ENCODE data around the gene RUNX1. TPM values are rescaled to one million over a fixed set of nuclear protein-coding genes. Genes with fewer than 3 reads are reported as not detected.

RUNX1 gene
- polyA plus RNA-seq, 1 of the 3 experiments (the other 2 are of a cell fraction) = 17.1 TPM

DNA sequence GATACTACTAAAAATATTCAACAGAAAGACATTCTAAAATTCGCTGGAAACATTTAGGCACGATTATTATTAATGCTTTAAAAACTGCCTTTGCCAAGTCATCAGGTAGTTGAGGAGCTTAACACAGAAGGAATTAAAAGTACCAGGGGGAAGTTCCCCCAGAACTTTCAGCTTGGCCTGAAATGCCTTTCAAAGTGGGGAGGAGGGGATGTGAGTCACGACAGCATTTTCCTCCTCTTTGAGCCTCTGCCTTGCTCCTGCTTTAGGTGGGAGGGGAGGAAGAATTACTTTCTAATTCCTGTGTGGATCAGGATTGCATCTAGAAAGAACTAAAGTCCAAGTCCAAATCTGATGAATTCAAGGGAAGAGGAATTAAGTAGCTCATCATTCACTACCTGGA, 196.7 kb downstream of the RUNX1 start:
- Histone ChIP-seq H3F3A (replicated peaks; ENCODE audit: insufficient read depth) (peaks cover 14% of the 10 kb centered on the region), H2AFZ (ENCODE audit: low read depth) (no peak overlapping the region), H3K9me2 (no peaks in the 10 kb centered on the region), H3K36me3 (replicated peaks in 1 of 2; ENCODE audit: control insufficient read depth in 1 of 2, insufficient read depth in 2 of 2, low read length in 1 of 2) (peaks cover 47 to 73% of the 10 kb centered on the region in 2 experiments), H3K9ac (no peak overlapping the region), H3K79me2 (ENCODE audit: insufficient read depth) (peaks cover 89% of the 10 kb centered on the region; the same call in 1 of the 2 replicates), H3K27me3 (ENCODE audit: insufficient read depth) (no peaks in the 10 kb centered on the region), H3K27ac (ENCODE audit: low read depth in 2 of 2, low read length in 1 of 2) (no peak overlapping the region), H3K4me1 (ENCODE audit: control insufficient read depth in 1 of 2, insufficient read depth in 2 of 2, low read depth in 1 of 2, low read length in 1 of 2) (no peaks in the 10 kb centered on the region), H4K20me1 (ENCODE audit: insufficient read depth) (peaks cover 64% of the 10 kb centered on the region), H3K9me3 (no peaks in the 10 kb centered on the region), H3K4me3 (ENCODE audit: low read depth in 2 of 2, low read length in 1 of 2) (no peak overlapping the region), H3K4me2 (no peak overlapping the region)
- POLR2A ChIA-PET = no interaction called here
- no peak for DNase-seq
- CTCF ChIA-PET = interaction anchor here (1.4 kb wide), 1 partner anchor 12 kb away, joined by 3 read pairs; no protein-coding TSS in a partner anchor
- TF ChIP-seq, protein P1, sequence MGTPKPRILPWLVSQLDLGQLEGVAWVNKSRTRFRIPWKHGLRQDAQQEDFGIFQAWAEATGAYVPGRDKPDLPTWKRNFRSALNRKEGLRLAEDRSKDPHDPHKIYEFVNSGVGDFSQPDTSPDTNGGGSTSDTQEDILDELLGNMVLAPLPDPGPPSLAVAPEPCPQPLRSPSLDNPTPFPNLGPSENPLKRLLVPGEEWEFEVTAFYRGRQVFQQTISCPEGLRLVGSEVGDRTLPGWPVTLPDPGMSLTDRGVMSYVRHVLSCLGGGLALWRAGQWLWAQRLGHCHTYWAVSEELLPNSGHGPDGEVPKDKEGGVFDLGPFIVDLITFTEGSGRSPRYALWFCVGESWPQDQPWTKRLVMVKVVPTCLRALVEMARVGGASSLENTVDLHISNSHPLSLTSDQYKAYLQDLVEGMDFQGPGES (IDR thresholded peaks at IDR 0.05; ENCODE audit: low read depth, low read length) = no peak
- TF ChIP-seq EP300 (IDR thresholded peaks at IDR 0.05; ENCODE audit: borderline replicate concordance in 1 of 2, low read depth in 1 of 2, low read length in 1 of 2) = no peak
- WGBS (ENCODE audit: low lambda C conversion rate) = 60% methylated on average over 3 of the region's 3 CpGs

DNA sequence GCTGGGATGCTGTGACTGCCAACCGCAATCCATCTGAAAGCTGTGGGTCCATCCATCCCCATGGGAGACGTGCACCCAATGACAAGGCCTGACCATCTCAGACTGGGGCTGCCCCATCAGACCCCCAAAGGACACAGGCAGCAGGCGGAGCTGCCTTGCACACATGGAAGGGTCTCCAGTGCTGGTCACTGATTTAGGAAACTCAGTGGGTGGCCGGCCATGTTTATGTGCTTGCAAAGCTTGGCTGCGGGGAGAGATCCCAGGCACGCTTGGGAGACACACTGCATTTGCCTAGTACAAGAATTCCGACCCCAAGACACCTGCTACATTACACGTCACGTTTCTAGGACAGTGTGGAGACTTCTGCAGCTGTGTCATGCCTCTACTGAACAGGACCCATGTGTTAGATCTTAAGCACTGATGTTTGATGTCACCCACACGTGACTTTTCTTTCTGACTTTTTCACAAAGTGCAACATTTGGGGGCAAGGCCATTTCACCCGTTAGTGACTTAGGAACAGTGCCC, 198.9 kb downstream of the RUNX1 start:
- POLR2A ChIA-PET = no interaction called here
- CTCF ChIA-PET = no interaction called here

More for the DNA sequence above, 198.9 kb downstream of the RUNX1 start:
- 96% methylated on average over 6 of the region's 11 CpGs for WGBS (ENCODE audit: low lambda C conversion rate)
- Histone ChIP-seq H3K9ac (no peak overlapping the region), H3K27me3 (ENCODE audit: insufficient read depth) (no peaks in the 10 kb centered on the region), H4K20me1 (ENCODE audit: insufficient read depth) (peaks cover 73% of the 10 kb centered on the region), H3F3A (replicated peaks; ENCODE audit: insufficient read depth) (peaks cover 24% of the 10 kb centered on the region), H3K27ac (ENCODE audit: low read depth in 2 of 2, low read length in 1 of 2) (no peak overlapping the region; a peak in 1 of 4 replicates), H3K9me2 (no peaks in the 10 kb centered on the region), H3K9me3 (no peaks in the 10 kb centered on the region), H3K4me3 (ENCODE audit: low read depth in 2 of 2, low read length in 1 of 2) (no peak overlapping the region), H2AFZ (ENCODE audit: low read depth) (no peak overlapping the region), H3K36me3 (replicated peaks in 1 of 2; ENCODE audit: control insufficient read depth in 1 of 2, insufficient read depth in 2 of 2, low read length in 1 of 2) (peaks cover 31 to 64% of the 10 kb centered on the region in 2 experiments), H3K79me2 (ENCODE audit: insufficient read depth) (peaks cover 84% of the 10 kb centered on the region), H3K4me2 (no peak overlapping the region), H3K4me1 (ENCODE audit: control insufficient read depth in 1 of 2, insufficient read depth in 2 of 2, low read depth in 1 of 2, low read length in 1 of 2) (peaks cover 0 to 16% of the 10 kb centered on the region in 2 experiments; a peak in 3 of 4 replicates)
- DNase-seq = no peak
- TF ChIP-seq, protein P2, sequence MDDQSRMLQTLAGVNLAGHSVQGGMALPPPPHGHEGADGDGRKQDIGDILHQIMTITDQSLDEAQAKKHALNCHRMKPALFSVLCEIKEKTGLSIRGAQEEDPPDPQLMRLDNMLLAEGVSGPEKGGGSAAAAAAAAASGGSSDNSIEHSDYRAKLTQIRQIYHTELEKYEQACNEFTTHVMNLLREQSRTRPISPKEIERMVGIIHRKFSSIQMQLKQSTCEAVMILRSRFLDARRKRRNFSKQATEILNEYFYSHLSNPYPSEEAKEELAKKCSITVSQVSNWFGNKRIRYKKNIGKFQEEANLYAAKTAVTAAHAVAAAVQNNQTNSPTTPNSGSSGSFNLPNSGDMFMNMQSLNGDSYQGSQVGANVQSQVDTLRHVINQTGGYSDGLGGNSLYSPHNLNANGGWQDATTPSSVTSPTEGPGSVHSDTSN (IDR thresholded peaks at IDR 0.05) = no peak
- TF ChIP-seq RFX5 (IDR thresholded peaks at IDR 0.05; ENCODE audit: low read length) (no peak), TCF12 (IDR thresholded peaks at IDR 0.05) (no peak), NFIC (IDR thresholded peaks at IDR 0.05; ENCODE audit: borderline replicate concordance) (no peak), RXRA (IDR thresholded peaks at IDR 0.05; ENCODE audit: borderline replicate concordance, low read depth) (no peak), FOSL2 (IDR thresholded peaks at IDR 0.05; ENCODE audit: borderline replicate concordance, low read depth) (no peak), GATA2 (CRISPR knock-in tag; IDR thresholded peaks at IDR 0.05) (no peak), ELF1 (IDR thresholded peaks at IDR 0.05) (no peak)
- TF ChIP-seq, protein P3, sequence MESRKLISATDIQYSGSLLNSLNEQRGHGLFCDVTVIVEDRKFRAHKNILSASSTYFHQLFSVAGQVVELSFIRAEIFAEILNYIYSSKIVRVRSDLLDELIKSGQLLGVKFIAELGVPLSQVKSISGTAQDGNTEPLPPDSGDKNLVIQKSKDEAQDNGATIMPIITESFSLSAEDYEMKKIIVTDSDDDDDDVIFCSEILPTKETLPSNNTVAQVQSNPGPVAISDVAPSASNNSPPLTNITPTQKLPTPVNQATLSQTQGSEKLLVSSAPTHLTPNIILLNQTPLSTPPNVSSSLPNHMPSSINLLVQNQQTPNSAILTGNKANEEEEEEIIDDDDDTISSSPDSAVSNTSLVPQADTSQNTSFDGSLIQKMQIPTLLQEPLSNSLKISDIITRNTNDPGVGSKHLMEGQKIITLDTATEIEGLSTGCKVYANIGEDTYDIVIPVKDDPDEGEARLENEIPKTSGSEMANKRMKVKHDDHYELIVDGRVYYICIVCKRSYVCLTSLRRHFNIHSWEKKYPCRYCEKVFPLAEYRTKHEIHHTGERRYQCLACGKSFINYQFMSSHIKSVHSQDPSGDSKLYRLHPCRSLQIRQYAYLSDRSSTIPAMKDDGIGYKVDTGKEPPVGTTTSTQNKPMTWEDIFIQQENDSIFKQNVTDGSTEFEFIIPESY (IDR thresholded peaks at IDR 0.05; ENCODE audit: borderline replicate concordance, low read depth) = no peak
- TF ChIP-seq, protein P4, sequence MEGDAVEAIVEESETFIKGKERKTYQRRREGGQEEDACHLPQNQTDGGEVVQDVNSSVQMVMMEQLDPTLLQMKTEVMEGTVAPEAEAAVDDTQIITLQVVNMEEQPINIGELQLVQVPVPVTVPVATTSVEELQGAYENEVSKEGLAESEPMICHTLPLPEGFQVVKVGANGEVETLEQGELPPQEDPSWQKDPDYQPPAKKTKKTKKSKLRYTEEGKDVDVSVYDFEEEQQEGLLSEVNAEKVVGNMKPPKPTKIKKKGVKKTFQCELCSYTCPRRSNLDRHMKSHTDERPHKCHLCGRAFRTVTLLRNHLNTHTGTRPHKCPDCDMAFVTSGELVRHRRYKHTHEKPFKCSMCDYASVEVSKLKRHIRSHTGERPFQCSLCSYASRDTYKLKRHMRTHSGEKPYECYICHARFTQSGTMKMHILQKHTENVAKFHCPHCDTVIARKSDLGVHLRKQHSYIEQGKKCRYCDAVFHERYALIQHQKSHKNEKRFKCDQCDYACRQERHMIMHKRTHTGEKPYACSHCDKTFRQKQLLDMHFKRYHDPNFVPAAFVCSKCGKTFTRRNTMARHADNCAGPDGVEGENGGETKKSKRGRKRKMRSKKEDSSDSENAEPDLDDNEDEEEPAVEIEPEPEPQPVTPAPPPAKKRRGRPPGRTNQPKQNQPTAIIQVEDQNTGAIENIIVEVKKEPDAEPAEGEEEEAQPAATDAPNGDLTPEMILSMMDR (IDR thresholded peaks at IDR 0.05) = no peak
